Kidney (tissue), 14 donors: Measurements from ENCODE around the gene KDM6B. TPM values are rescaled to one million over a fixed set of nuclear protein-coding genes. Genes with fewer than 3 reads are reported as not detected.

Source experiments
- DNase-seq, 5 donors: peaks; one replicate each; pipeline ENCODE4 v3.0.0-alpha.2; 2013 to 2020
- FAIRE-seq: peaks from 2 replicates; lab custom pipeline; 2012; peaks lifted over from hg19 to GRCh38; lab: Jason Lieb, UNC
- H3K27ac ChIP-seq, 2 donors: one replicate each; pipeline ENCODE4 v1.7.0; 2013; ENCODE audit warnings: low read depth in 2 of 2, low read length in 2 of 2, inconsistent platforms in 1 of 2
- H3K27me3 ChIP-seq: one replicate; pipeline ENCODE4 v1.7.1; 2013; ENCODE audit warnings: low read length, inconsistent platforms; ENCODE audit not compliant: control insufficient read depth, insufficient read depth
- H3K36me3 ChIP-seq, 3 donors: one replicate each; pipeline versions ENCODE4 v1.7.0 to v1.7.1; 2013; ENCODE audit warnings: low read length in 3 of 3, control low read depth in 1 of 3, inconsistent platforms in 1 of 3; ENCODE audit not compliant: insufficient read depth in 3 of 3, control insufficient read depth in 2 of 3
- H3K4me1 ChIP-seq, 3 donors: one replicate each; pipeline versions ENCODE4 v1.7.0 to v1.7.1; 2013; ENCODE audit warnings: low read length in 3 of 3, inconsistent platforms in 1 of 3, low read depth in 1 of 3; ENCODE audit not compliant: control insufficient read depth in 2 of 3, insufficient read depth in 2 of 3
- H3K4me3 ChIP-seq, 3 donors: one replicate each; pipeline versions ENCODE4 v1.7.0 to v1.8.1; 2013; ENCODE audit warnings: low read length in 3 of 3, control low read depth in 1 of 3, inconsistent platforms in 1 of 3
- H3K9ac ChIP-seq, 3 donors: one replicate each; pipeline versions ENCODE4 v1.7.0 to v1.7.1; 2013; ENCODE audit warnings: low read length in 3 of 3, control low read depth in 1 of 3, inconsistent platforms in 1 of 3
- H3K9me3 ChIP-seq, 3 donors: one replicate each; pipeline versions ENCODE4 v1.7.0 to v1.7.1; 2013; ENCODE audit warnings: low read length in 3 of 3, control low read depth in 1 of 3, inconsistent platforms in 1 of 3; ENCODE audit not compliant: control insufficient read depth in 2 of 3, insufficient read depth in 1 of 3
- intact Hi-C: fragments of 100-400 bp; cut with DNase I; formaldehyde crosslinking; loops from one replicate; pipeline ENCODE4 v1.11.1; 2022
- polyA plus RNA-seq: library from polyadenylated mRNA; stranded (reverse); fragments of 350-450 nt; fragmentation: Illumina TruSeq; extraction: RNeasy Lipid Tissue Mini Kit (QIAGEN cat#74804); gene quantifications from one replicate; pipeline ENCODE4 v1.2.3, GENCODE V29; 2014; ENCODE audit warnings: low read depth, low replicate concordance; ENCODE audit not compliant: insufficient read depth
- total RNA-seq: library from RNA; stranded (reverse); fragmentation: NEBNext Ultra II Directional; extraction: Animal tissue kit (Norgen Biotek cat#: 25700); gene quantifications from one replicate; pipeline ENCODE4 v1.2.1, GENCODE V29; 2021
- TF ChIP-seq, protein P1 (sequence below): IDR thresholded peaks from 3 replicates; pipeline ENCODE4 v1.5.1; 2012; ENCODE audit warnings: mild to moderate bottlenecking, moderate library complexity, borderline replicate concordance; ENCODE audit not compliant: insufficient read depth; ENCODE audit errors: extremely low read depth
- donor health status: control.
- donor health status: control.
- donor health status: control.
- donor health status: control.
- donor health status: control.
- donor health status: DM: yes; HTN: yes; CAD: no.
- donor health status: Normal renal cell carcinoma (clear cell type).

The KDM6B gene
- total and polyA plus RNA-seq, 2 donors from 2014 or later, result 3.9 to 32.3 TPM

- peaks cover 8 to 42% (median 23%) of the 10 kb centered on the region in 3 donors for H3K36me3 ChIP-seq
- H3K4me1 ChIP-seq, result peaks cover 0 to 16% (median 8%) of the 10 kb centered on the region in 3 donors
- TF ChIP-seq, protein P1, sequence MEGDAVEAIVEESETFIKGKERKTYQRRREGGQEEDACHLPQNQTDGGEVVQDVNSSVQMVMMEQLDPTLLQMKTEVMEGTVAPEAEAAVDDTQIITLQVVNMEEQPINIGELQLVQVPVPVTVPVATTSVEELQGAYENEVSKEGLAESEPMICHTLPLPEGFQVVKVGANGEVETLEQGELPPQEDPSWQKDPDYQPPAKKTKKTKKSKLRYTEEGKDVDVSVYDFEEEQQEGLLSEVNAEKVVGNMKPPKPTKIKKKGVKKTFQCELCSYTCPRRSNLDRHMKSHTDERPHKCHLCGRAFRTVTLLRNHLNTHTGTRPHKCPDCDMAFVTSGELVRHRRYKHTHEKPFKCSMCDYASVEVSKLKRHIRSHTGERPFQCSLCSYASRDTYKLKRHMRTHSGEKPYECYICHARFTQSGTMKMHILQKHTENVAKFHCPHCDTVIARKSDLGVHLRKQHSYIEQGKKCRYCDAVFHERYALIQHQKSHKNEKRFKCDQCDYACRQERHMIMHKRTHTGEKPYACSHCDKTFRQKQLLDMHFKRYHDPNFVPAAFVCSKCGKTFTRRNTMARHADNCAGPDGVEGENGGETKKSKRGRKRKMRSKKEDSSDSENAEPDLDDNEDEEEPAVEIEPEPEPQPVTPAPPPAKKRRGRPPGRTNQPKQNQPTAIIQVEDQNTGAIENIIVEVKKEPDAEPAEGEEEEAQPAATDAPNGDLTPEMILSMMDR, result no peak
- H3K4me3 ChIP-seq, result no peak overlapping the region
- no peak for FAIRE-seq
- DNase-seq, result no peak
- H3K27me3 ChIP-seq, result no peaks in the 10 kb centered on the region
- H3K9ac ChIP-seq, result no peak overlapping the region
- H3K27ac ChIP-seq, result no peak overlapping the region
- H3K9me3 ChIP-seq, result no peaks in the 10 kb centered on the region
- intact Hi-C loops, result no loop called here
Measured at GRCh38 chr17:7848739-7849129, 14.7 kb downstream of the KDM6B start.

- intact Hi-C loops, result no loop called here
- Histone ChIP-seq H3K36me3 (peaks cover 8 to 42% (median 23%) of the 10 kb centered on the region in 3 donors), H3K27me3 (no peaks in the 10 kb centered on the region), H3K9ac (no peak overlapping the region), H3K27ac (no peak overlapping the region), H3K9me3 (no peaks in the 10 kb centered on the region), H3K4me3 (no peak overlapping the region), H3K4me1 (peaks cover 0 to 16% (median 8%) of the 10 kb centered on the region in 3 donors)
- FAIRE-seq, result no peak
- TF ChIP-seq, protein P1, result no peak
- peak in 2 of 5 donors; percentile 52 to 74 for DNase-seq
Measured at GRCh38 chr17:7849130-7849750, 15.2 kb downstream of the KDM6B start.

- no peaks in the 10 kb centered on the region for H3K27me3 ChIP-seq
- DNase-seq, result peak in 1 of 5 donors; percentile 42
- no peak overlapping the region for H3K4me3 ChIP-seq
- no peaks in the 10 kb centered on the region for H3K9me3 ChIP-seq
- TF ChIP-seq, protein P1, result no peak
- intact Hi-C loops, result no loop called here
- H3K27ac ChIP-seq, result no peak overlapping the region
- no peak for FAIRE-seq
- H3K4me1 ChIP-seq, result peaks cover 0 to 15% (median 8%) of the 10 kb centered on the region in 3 donors
- peaks cover 8 to 42% (median 23%) of the 10 kb centered on the region in 3 donors for H3K36me3 ChIP-seq
- no peak overlapping the region for H3K9ac ChIP-seq
Measured at GRCh38 chr17:7849751-7850504, 15.9 kb downstream of the KDM6B start.
